HepG2 (cell line): Measurements from ENCODE around the gene CREBBP. TPM values are rescaled to one million over a fixed set of nuclear protein-coding genes. Genes with fewer than 3 reads are reported as not detected.

Source experiments
- ATAC-seq: fragments of 200-7000 bp; cut with Tn5 transposase; 3 replicates; pipeline ENCODE4 v1.9.1; 2020; ENCODE audit warnings: mild to moderate bottlenecking, moderate library complexity
- BruUV-seq: library from RNA; stranded (reverse); fragments of 400-500 nt; replicated peaks from 2 replicates; lab custom pipeline; 2021; lab: Mats Ljungman, UMichigan
- CTCF ChIA-PET: fragments of 300-600 bp; formaldehyde crosslinking; extraction: SDS; loops from one replicate; lab custom pipeline; 2021; ENCODE audit warnings: low total read pairs, inconsistent platforms, low intra/inter-chr PET ratio; lab: Yijun Ruan, JAX
- POLR2A ChIA-PET: fragments of 350-600 bp; sonication (Branson Sonifier 250); formaldehyde crosslinking; loops from one replicate; lab custom pipeline; 2020; ENCODE audit warnings: antibody characterized with exemption, inconsistent platforms; lab: Yijun Ruan, JAX
- DNase-seq: peaks from one replicate; pipeline ENCODE4 v3.0.0-alpha.2; 2015; ENCODE audit warnings: low spot score
- FAIRE-seq: peaks from 3 replicates; lab custom pipeline; 2011; peaks lifted over from hg19 to GRCh38; lab: Jason Lieb, UNC
- H2AFZ ChIP-seq: one replicate; pipeline ENCODE4 v1.6.1; 2011; ENCODE audit warnings: low read length, inconsistent platforms
- H3K27ac ChIP-seq: fragments of 300-600 bp; 3 replicates; pipeline ENCODE4 v1.8.0; 2011; ENCODE audit warnings: mixed run types, mild to moderate bottlenecking, mixed read lengths, low read length, inconsistent platforms; ENCODE audit not compliant: insufficient read depth; ENCODE audit errors: extremely low read length
- H3K27me3 ChIP-seq, 2 experiments: fragments of 200-600 bp in 1 of 2; 2 replicates in 1 of 2; 3 replicates in 1 of 2; pipeline versions ENCODE4 v1.6.0 to v1.8.0; 2011; ENCODE audit warnings: low read length in 2 of 2, mild to moderate bottlenecking in 2 of 2, moderate library complexity in 2 of 2, inconsistent platforms in 1 of 2; ENCODE audit not compliant: insufficient read depth in 2 of 2, control insufficient read depth in 1 of 2
- H3K36me3 ChIP-seq, 2 experiments: fragments of 200-600 bp in 1 of 2; replicated peaks in 1 of 2; 2 replicates in 1 of 2; 3 replicates in 1 of 2; pipeline versions ENCODE4 v1.5.1 to v1.8.0; 2011; ENCODE audit warnings: low read length in 2 of 2, inconsistent platforms in 1 of 2; ENCODE audit not compliant: insufficient read depth in 2 of 2, control insufficient read depth in 1 of 2
- H3K4me1 ChIP-seq: 2 replicates; pipeline ENCODE4 v1.5.1; 2012; ENCODE audit warnings: low read length, inconsistent platforms; ENCODE audit not compliant: insufficient read depth
- H3K4me2 ChIP-seq: 2 replicates; pipeline ENCODE4 v1.6.0; 2011; ENCODE audit warnings: low read depth, low read length, inconsistent platforms
- H3K4me3 ChIP-seq, 3 experiments: fragments of 200-600 bp in 1 of 3; sonication (generic), shearing (Covaris generic) in 1 of 3; replicated peaks in 1 of 3; 2 replicates each; pipeline ENCODE4 v1.5.1; 2011 to 2016; ENCODE audit warnings: low read length in 3 of 3, inconsistent platforms in 2 of 3, low read depth in 2 of 3, mild to moderate bottlenecking in 2 of 3, control low read depth in 1 of 3, mixed read lengths in 1 of 3; ENCODE audit not compliant: insufficient read depth in 1 of 3
- H3K79me2 ChIP-seq: one replicate; pipeline ENCODE4 v1.6.1; 2011; ENCODE audit warnings: low read length, inconsistent platforms; ENCODE audit not compliant: insufficient read depth
- H3K9ac ChIP-seq: 2 replicates; pipeline ENCODE4 v1.6.0; 2011; ENCODE audit warnings: mild to moderate bottlenecking, low read depth, low read length, inconsistent platforms; ENCODE audit not compliant: insufficient read depth
- H3K9me3 ChIP-seq: 2 replicates; pipeline ENCODE4 v1.5.1; 2012; ENCODE audit warnings: mild to moderate bottlenecking, low read length
- H4K20me1 ChIP-seq: 2 replicates; pipeline ENCODE4 v1.6.0; 2011; ENCODE audit warnings: inconsistent platforms, mild to moderate bottlenecking, low read length, moderate library complexity; ENCODE audit not compliant: insufficient read depth
- FOXO4 ChIP-seq: sonication (generic); formaldehyde crosslinking; conservative IDR thresholded peaks from 2 replicates; pipeline ENCODE4 v1.8.1; 2023; ENCODE audit warnings: missing genetic modification reagents
- KDM5A ChIP-seq: fragments of 200-600 bp; sonication (generic); IDR thresholded peaks from 2 replicates; pipeline ENCODE4 v1.7.0; 2018; ENCODE audit warnings: antibody characterized with exemption, mild to moderate bottlenecking, low read length, borderline replicate concordance
- MTERF4 ChIP-seq: sonication (generic); formaldehyde crosslinking; IDR thresholded peaks from 2 replicates; pipeline ENCODE4 v1.8.0; 2023; ENCODE audit warnings: mild to moderate bottlenecking, missing genetic modification reagents
- ZNF292 ChIP-seq: sonication (generic); formaldehyde crosslinking; IDR thresholded peaks from 2 replicates; pipeline ENCODE4 v1.8.1; 2022; ENCODE audit warnings: mild to moderate bottlenecking, low read depth, missing genetic modification reagents, borderline replicate concordance
- ZNF354B ChIP-seq: sonication (generic); formaldehyde crosslinking; IDR thresholded peaks from 2 replicates; pipeline ENCODE4 v1.8.0; 2022; ENCODE audit warnings: mild to moderate bottlenecking, missing genetic modification reagents
- ZNF367 ChIP-seq: sonication (generic); formaldehyde crosslinking; IDR thresholded peaks from 2 replicates; pipeline ENCODE4 v1.4.0; 2020; ENCODE audit warnings: missing genetic modification reagents, borderline replicate concordance
- ZNF558 ChIP-seq: sonication (generic); formaldehyde crosslinking; IDR thresholded peaks from 2 replicates; pipeline ENCODE4 v1.9.0; 2022; ENCODE audit warnings: mild to moderate bottlenecking, missing genetic modification reagents, borderline replicate concordance
- ZNF749 ChIP-seq: sonication (generic); formaldehyde crosslinking; IDR thresholded peaks from 2 replicates; pipeline ENCODE4 v1.8.0; 2022; ENCODE audit warnings: mild to moderate bottlenecking, missing genetic modification reagents, moderate library complexity, borderline replicate concordance
- WGBS: methylation state at CpG from one replicate; pipeline ENCODE4 v1.1.6; 2017; ENCODE audit warnings: low lambda C conversion rate; 5-methylcytosine and 5-hydroxymethylcytosine counted together
- in situ Hi-C: cut with HindIII; loops from 2 replicates; pipeline ENCODE4 v1.10.0; 2017; ENCODE audit warnings: low pct_unique_long_range_greater_than_20kb; ENCODE audit not compliant: extremely low pct_ligation_motif_present
- intact Hi-C: fragments of 100-400 bp; cut with micrococcal nuclease; formaldehyde crosslinking; loops from one replicate; pipeline ENCODE4 v1.10.0; 2022; ENCODE audit not compliant: unreplicated experiment
- polyA plus RNA-seq, 8 experiments: library from polyadenylated mRNA; depleted of rRNA in 3 of 8; stranded (reverse) in 7 of 8; unstranded in 1 of 8; fragments of >200 nt; fragmentation: Illumina TruSeq in 4 of 8; extraction: Trizol in 4 of 8; gene quantifications; 2 replicates each; pipeline versions ENCODE4 v1.2.1 to v1.2.3, GENCODE V29; 2011 to 2016; ENCODE audit warnings: low read depth in 4 of 8, missing spikeins in 1 of 8, mixed read lengths in 1 of 8; ENCODE audit not compliant: insufficient read depth in 1 of 8
- total RNA-seq, 5 experiments: library from RNA; depleted of rRNA; stranded (reverse); fragments of >200 nt; fragmentation: Illumina TruSeq; extraction: Trizol; gene quantifications; 2 replicates each; pipeline ENCODE4 v1.2.3, GENCODE V29; 2016; ENCODE audit warnings: low read depth in 1 of 5

Gene CREBBP
- total and polyA plus RNA-seq, 2 of the 13 experiments (the other 11 are each of a cell fraction or from before 2014, with no cell fraction given): 5.3 to 10.4 TPM

DNA sequence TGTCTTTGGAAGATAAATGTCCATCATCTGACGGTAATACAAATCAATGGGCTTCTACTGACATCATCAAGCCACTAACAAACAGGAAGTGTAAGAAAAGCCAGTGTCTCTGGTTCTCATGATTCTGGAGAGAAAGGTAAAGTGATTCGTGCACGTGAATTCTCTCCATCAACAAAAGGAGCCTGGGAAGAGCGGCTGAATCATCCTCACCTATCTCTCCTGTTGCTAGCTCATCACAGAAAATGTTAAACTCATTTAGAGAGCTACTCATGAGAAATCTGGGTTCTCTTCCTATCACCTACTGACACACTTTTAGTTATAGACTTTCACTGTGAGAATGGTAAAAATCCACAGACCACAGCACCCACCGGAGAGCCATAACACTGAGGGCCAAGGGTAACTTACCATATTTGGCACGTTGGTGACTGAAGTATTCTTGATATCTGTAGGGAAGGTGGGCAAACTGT lies 70.3 kb downstream of the CREBBP start:
- Histone ChIP-seq H3K9ac (no peak overlapping the region), H3K4me1 (peaks cover 15% of the 10 kb centered on the region; the same call in 1 of the 2 replicates), H3K4me3 (no peak overlapping the region), H2AFZ (no peak overlapping the region), H3K36me3 (peaks cover 18 to 37% of the 10 kb centered on the region in 2 experiments; a peak in 4 of 5 replicates), H4K20me1 (peaks cover 31% of the 10 kb centered on the region), H3K27ac (no peak overlapping the region), H3K79me2 (peaks cover 60% of the 10 kb centered on the region), H3K4me2 (no peak overlapping the region), H3K9me3 (no peaks in the 10 kb centered on the region), H3K27me3 (no peaks in the 10 kb centered on the region)
- FAIRE-seq (no peak), DNase-seq (no peak), ATAC-seq (no peak)
- WGBS: 98% methylated on average over 6 of the region's 6 CpGs
- intact Hi-C loops: loop anchor here (10.0 kb wide), 1 partner anchor 65 kb away; no protein-coding TSS in a partner anchor
- POLR2A ChIA-PET: no interaction called here
- in situ Hi-C loops: no loop called here
- CTCF ChIA-PET: no interaction called here
- no TSS peak for BruUV-seq
- no peak for TF ChIP-seq ZNF749 (CRISPR knock-in tag)
- no peak for TF ChIP-seq MTERF4
- TF ChIP-seq ZNF558 (CRISPR knock-in tag): no peak
- TF ChIP-seq FOXO4 (CRISPR knock-in tag): no peak
- TF ChIP-seq ZNF292 (CRISPR knock-in tag): no peak
- TF ChIP-seq ZNF367: no peak
- no peak for TF ChIP-seq KDM5A
- TF ChIP-seq ZNF354B: no peak
